IMR-90 (cell line): Measurements from ENCODE around the gene DEAF1. TPM values are rescaled to one million over a fixed set of nuclear protein-coding genes. Genes with fewer than 3 reads are reported as not detected.

Experiments
- ATAC-seq: fragments of 200-7000 bp; cut with Tn5 transposase; 2 replicates; pipeline ENCODE4 v1.9.1; 2020; ENCODE audit warnings: low read depth, mild to moderate bottlenecking, moderate library complexity
- BruUV-seq: library from RNA; stranded (reverse); fragments of 400-500 nt; replicated peaks from 2 replicates; lab custom pipeline; 2021; lab: Mats Ljungman, UMichigan
- CTCF ChIA-PET: fragments of 300-600 bp; formaldehyde crosslinking; extraction: SDS; loops from one replicate; lab custom pipeline; 2021; ENCODE audit warnings: antibody characterized with exemption; lab: Yijun Ruan, JAX
- POLR2A ChIA-PET: fragments of 300-600 bp; sonication (Branson Sonifier 250); formaldehyde crosslinking; loops from one replicate; lab custom pipeline; 2022; ENCODE audit warnings: antibody characterized with exemption; ENCODE audit not compliant: unreplicated experiment; lab: Charles Lee
- DNase-seq: peaks from one replicate; pipeline ENCODE4 v3.0.0; 2013
- H2AFZ ChIP-seq: replicated peaks from 2 replicates; pipeline ENCODE3; 2013; ENCODE audit warnings: low read length, mild to moderate bottlenecking; ENCODE audit not compliant: poor library complexity
- H2AK5ac ChIP-seq: 2 replicates; pipeline ENCODE4 v1.6.1; 2013; ENCODE audit warnings: low read depth, low read length, inconsistent platforms
- H2AK9ac ChIP-seq: replicated peaks from 2 replicates; pipeline ENCODE3; 2013; ENCODE audit warnings: mild to moderate bottlenecking, low read depth, low read length, moderate library complexity; ENCODE audit not compliant: poor library complexity
- H2BK120ac ChIP-seq: 2 replicates; pipeline ENCODE4 v1.6.1; 2013; ENCODE audit warnings: low read depth, low read length, inconsistent platforms
- H2BK15ac ChIP-seq: 3 replicates; pipeline ENCODE4 v1.6.1; 2013; ENCODE audit warnings: low read depth, low read length, inconsistent platforms
- H2BK20ac ChIP-seq: 2 replicates; pipeline ENCODE4 v1.6.1; 2013; ENCODE audit warnings: low read depth, mild to moderate bottlenecking, inconsistent platforms, low read length, moderate library complexity
- H2BK5ac ChIP-seq: 2 replicates; pipeline ENCODE4 v1.6.1; 2013; ENCODE audit warnings: mild to moderate bottlenecking, low read depth, low read length, inconsistent platforms; ENCODE audit not compliant: poor library complexity, severe bottlenecking
- H3K14ac ChIP-seq: replicated peaks from 2 replicates; pipeline ENCODE4 v1.6.1; 2013; ENCODE audit warnings: low read depth, low read length, inconsistent platforms
- H3K18ac ChIP-seq: 2 replicates; pipeline ENCODE4 v1.6.1; 2013; ENCODE audit warnings: low read depth, low read length, control low read depth
- H3K23ac ChIP-seq: 2 replicates; pipeline ENCODE4 v1.6.1; 2013; ENCODE audit warnings: low read depth, low read length, inconsistent platforms
- H3K27ac ChIP-seq: 2 replicates; pipeline ENCODE4 v1.5.1; 2013; ENCODE audit warnings: mild to moderate bottlenecking, control low read depth, low read length; ENCODE audit not compliant: insufficient read depth
- H3K27me3 ChIP-seq: 2 replicates; pipeline ENCODE4 v1.6.1; 2013; ENCODE audit warnings: low read length; ENCODE audit not compliant: control insufficient read depth, insufficient read depth
- H3K36me3 ChIP-seq: 2 replicates; pipeline ENCODE4 v1.6.1; 2013; ENCODE audit warnings: low read length, mixed read lengths; ENCODE audit not compliant: control insufficient read depth, insufficient read depth
- H3K4ac ChIP-seq: 2 replicates; pipeline ENCODE4 v1.6.1; 2013; ENCODE audit warnings: low read depth, low read length, inconsistent platforms
- H3K4me1 ChIP-seq: 2 replicates; pipeline ENCODE4 v1.6.1; 2013; ENCODE audit warnings: low read length, mixed read lengths; ENCODE audit not compliant: control insufficient read depth, insufficient read depth
- H3K4me2 ChIP-seq: 2 replicates; pipeline ENCODE4 v1.6.1; 2013; ENCODE audit warnings: low read depth, mild to moderate bottlenecking, control low read depth, low read length, moderate library complexity
- H3K4me3 ChIP-seq: 2 replicates; pipeline ENCODE4 v1.5.1; 2013; ENCODE audit warnings: low read depth, mild to moderate bottlenecking, control low read depth, low read length, moderate library complexity; ENCODE audit not compliant: insufficient read depth
- H3K56ac ChIP-seq: 2 replicates; pipeline ENCODE4 v1.6.1; 2013; ENCODE audit warnings: low read length, inconsistent platforms; ENCODE audit not compliant: insufficient read depth; ENCODE audit errors: extremely low read depth
- H3K79me1 ChIP-seq, 2 experiments: 2 replicates each; pipeline ENCODE4 v1.6.1; 2013; ENCODE audit warnings: low read length in 2 of 2, inconsistent platforms in 1 of 2, low read depth in 1 of 2
- H3K9ac ChIP-seq: 2 replicates; pipeline ENCODE4 v1.6.1; 2013; ENCODE audit warnings: low read depth, low read length, control low read depth
- H3K9me1 ChIP-seq: 2 replicates; pipeline ENCODE4 v1.6.1; 2013; ENCODE audit warnings: low read length, inconsistent platforms; ENCODE audit not compliant: insufficient read depth
- H3K9me3 ChIP-seq: 2 replicates; pipeline ENCODE4 v1.6.1; 2013; ENCODE audit warnings: low read length; ENCODE audit not compliant: control insufficient read depth, insufficient read depth
- H4K20me1 ChIP-seq: 2 replicates; pipeline ENCODE4 v1.6.1; 2013; ENCODE audit warnings: low read length, inconsistent platforms; ENCODE audit not compliant: insufficient read depth
- H4K5ac ChIP-seq: 2 replicates; pipeline ENCODE4 v1.6.1; 2013; ENCODE audit warnings: mild to moderate bottlenecking, low read depth, low read length, control low read depth
- H4K8ac ChIP-seq, 2 experiments: 2 replicates each; pipeline ENCODE4 v1.6.1; 2013; ENCODE audit warnings: low read depth in 2 of 2, low read length in 2 of 2, control low read depth in 1 of 2, inconsistent platforms in 1 of 2
- H4K91ac ChIP-seq: 2 replicates; pipeline ENCODE4 v1.6.1; 2013; ENCODE audit warnings: low read depth, low read length, inconsistent platforms; ENCODE audit not compliant: insufficient read depth
- BHLHE40 ChIP-seq: fragments of 150-350 bp; IDR thresholded peaks from 2 replicates; pipeline ENCODE4 v1.6.1; 2016; ENCODE audit warnings: mild to moderate bottlenecking, low read depth, low read length
- CHD1 ChIP-seq: IDR thresholded peaks from 2 replicates; pipeline ENCODE4 v1.6.1; 2012; ENCODE audit warnings: low read depth, low read length, improper control_type of control experiment
- CTCF ChIP-seq: conservative IDR thresholded peaks from 2 replicates; pipeline ENCODE4 v1.5.1; 2012; ENCODE audit warnings: mild to moderate bottlenecking, low read depth, low read length, improper control_type of control experiment
- USF2 ChIP-seq: fragments of 150-350 bp; IDR thresholded peaks from 2 replicates; pipeline ENCODE4 v1.6.1; 2017; ENCODE audit warnings: mild to moderate bottlenecking, antibody characterized with exemption, low read length, low read depth
- WGBS, 2 experiments: methylation state at CpG; one replicate each; pipeline versions ENCODE4 v1.1.5 to v1.1.7; 2013; ENCODE audit warnings: missing lambda C conversion rate in 2 of 2; ENCODE audit not compliant: insufficient read length in 1 of 2; ENCODE audit errors: extremely low coverage in 2 of 2; 5-methylcytosine and 5-hydroxymethylcytosine counted together
- dilution Hi-C: fragments of 300-500 bp; cut with HindIII; formaldehyde crosslinking; loops from one replicate; pipeline ENCODE4 v1.14.3; 2018; ENCODE audit warnings: low sequenced_read_pairs; ENCODE audit not compliant: unreplicated experiment
- in situ Hi-C: fragments of 300-500 bp; cut with MboI; formaldehyde crosslinking; loops from 3 replicates; pipeline ENCODE4 v1.14.3; 2019; ENCODE audit warnings: low sequenced_read_pairs, inconsistent platforms, mixed read lengths
- intact Hi-C: fragments of 100-400 bp; cut with micrococcal nuclease; formaldehyde crosslinking; loops from 2 replicates; pipeline ENCODE4 v1.10.0; 2022
- polyA plus RNA-seq, 3 experiments: library from polyadenylated mRNA; depleted of rRNA; stranded (reverse); fragments of >200 nt; gene quantifications; 2 replicates each; pipeline ENCODE4 v1.2.3, GENCODE V29; 2012; ENCODE audit warnings: low replicate concordance in 1 of 3
- total RNA-seq: library from RNA; depleted of rRNA; stranded (reverse); fragments of >200 nt; gene quantifications from 2 replicates; pipeline ENCODE4 v1.2.3, GENCODE V29; 2012

The DEAF1 gene
- total and polyA plus RNA-seq, 2 of the 4 experiments (the other 2 are of a cell fraction), result 22.9 to 31.6 TPM

- TF ChIP-seq USF2 (no peak), BHLHE40 (no peak)
Observed at GRCh38 chr11:714436-714835, 19.4 kb upstream of the DEAF1 start (continued).

GRCh38 chr11:709109-709997, 14.3 kb upstream of the DEAF1 start:
- no peak overlapping the region for H3K18ac ChIP-seq
- no peak overlapping the region for H3K23ac ChIP-seq
- H3K4ac ChIP-seq, result no peak overlapping the region
- no peak overlapping the region for H4K8ac ChIP-seq
- in situ Hi-C loops, result no loop called here
- ATAC-seq, result no peak
- no peak overlapping the region for H4K91ac ChIP-seq
- H2AK5ac ChIP-seq, result no peak overlapping the region
- BruUV-seq, result no TSS peak
- no peaks in the 10 kb centered on the region for H3K27me3 ChIP-seq
- peak overlapping the region; percentile 14 for H2AFZ ChIP-seq
- intact Hi-C loops, result no loop called here
- dilution Hi-C loops, result no loop called here
- no peak overlapping the region for H2BK15ac ChIP-seq
- H4K5ac ChIP-seq, result no peak overlapping the region
- no peak overlapping the region for H2BK120ac ChIP-seq
- CTCF ChIA-PET, result no interaction called here
- POLR2A ChIA-PET, result no interaction called here
- peaks cover 21% of the 10 kb centered on the region for H3K4me1 ChIP-seq
- peak overlapping the region; percentile 55 for H2AK9ac ChIP-seq
- no peak overlapping the region for H3K9ac ChIP-seq
- peaks cover 5% of the 10 kb centered on the region; the same call in 1 of the 2 replicates for H3K36me3 ChIP-seq
- H3K9me3 ChIP-seq, result no peaks in the 10 kb centered on the region
- DNase-seq, result no peak
- H2BK5ac ChIP-seq, result no peak overlapping the region
- H3K56ac ChIP-seq, result no peak overlapping the region
- H3K79me1 ChIP-seq, result peaks cover 0 to 37% of the 10 kb centered on the region in 2 experiments; a peak in 3 of 4 replicates
- H3K27ac ChIP-seq, result no peak overlapping the region
- H4K20me1 ChIP-seq, result no peaks in the 10 kb centered on the region
- H3K9me1 ChIP-seq, result peaks cover 13% of the 10 kb centered on the region
- H3K4me2 ChIP-seq, result no peak overlapping the region
- no peak overlapping the region for H3K4me3 ChIP-seq
- H3K14ac ChIP-seq, result no peak overlapping the region
- no peak overlapping the region for H2BK20ac ChIP-seq
- TF ChIP-seq CHD1 (no peak), CTCF (no peak)
- WGBS, 2 experiments, result 80% methylated on average over 3 of the region's 27 CpGs; no CpG with 5 or more reads in 1 of the 2 experiments
